Mononuclear cell (primary cell): ENCODE results near the gene TMEM151A. TPM values are rescaled to one million over a fixed set of nuclear protein-coding genes. Genes with fewer than 3 reads are reported as not detected.
"Not testable (repeated sequence)": the region's sequence is repeated elsewhere in the genome, so short reads cannot be mapped to it uniquely, and the experiment has no call there.

Experiments used
- H3K27me3 ChIP-seq: 2 replicates; pipeline ENCODE4 v1.6.0; 2011; ENCODE audit warnings: low read length, control low read depth; ENCODE audit not compliant: insufficient read depth
- H3K4me1 ChIP-seq: 2 replicates; pipeline ENCODE4 v1.5.1; 2011; ENCODE audit warnings: mild to moderate bottlenecking, low read length, control low read depth; ENCODE audit not compliant: insufficient read depth
- H3K4me3 ChIP-seq: 2 replicates; pipeline ENCODE4 v1.5.1; 2011; ENCODE audit warnings: mild to moderate bottlenecking, low read length, moderate library complexity
- H3K9me3 ChIP-seq: 2 replicates; pipeline ENCODE4 v1.5.1; 2011; ENCODE audit warnings: low read depth, mild to moderate bottlenecking, control low read depth, low read length
- total RNA-seq: library from RNA; depleted of rRNA; stranded (reverse); fragments of >200 nt; gene quantifications from one replicate; pipeline ENCODE4 v1.2.3, GENCODE V29; 2012

The TMEM151A gene
- total RNA-seq, 1 donor = 0.21 TPM

DNA sequence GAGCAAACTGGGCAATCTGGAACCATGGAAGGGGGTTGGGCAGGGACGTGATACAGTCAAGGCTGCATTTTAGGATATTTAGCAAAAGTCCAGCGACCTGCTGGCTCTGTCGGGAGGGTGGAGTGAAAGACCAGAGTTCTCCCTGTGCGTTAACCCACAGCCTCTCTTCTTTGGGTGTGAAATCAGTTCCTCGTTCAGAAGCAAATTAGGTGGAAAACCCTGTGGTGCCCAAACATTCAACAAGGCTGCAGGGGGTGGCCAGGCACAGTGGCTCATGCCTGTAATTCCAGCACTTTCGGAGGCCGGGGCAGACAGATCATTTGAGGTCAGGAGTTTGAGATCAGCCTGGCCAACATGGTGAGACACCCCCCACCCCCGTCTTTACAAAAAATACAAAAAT, 5.9 kb downstream of the TMEM151A start:
- H3K4me1 ChIP-seq = no peaks in the 10 kb centered on the region
- H3K9me3 ChIP-seq = no peaks in the 10 kb centered on the region
- peaks cover 10% of the 10 kb centered on the region for H3K27me3 ChIP-seq
- no peak overlapping the region for H3K4me3 ChIP-seq

DNA sequence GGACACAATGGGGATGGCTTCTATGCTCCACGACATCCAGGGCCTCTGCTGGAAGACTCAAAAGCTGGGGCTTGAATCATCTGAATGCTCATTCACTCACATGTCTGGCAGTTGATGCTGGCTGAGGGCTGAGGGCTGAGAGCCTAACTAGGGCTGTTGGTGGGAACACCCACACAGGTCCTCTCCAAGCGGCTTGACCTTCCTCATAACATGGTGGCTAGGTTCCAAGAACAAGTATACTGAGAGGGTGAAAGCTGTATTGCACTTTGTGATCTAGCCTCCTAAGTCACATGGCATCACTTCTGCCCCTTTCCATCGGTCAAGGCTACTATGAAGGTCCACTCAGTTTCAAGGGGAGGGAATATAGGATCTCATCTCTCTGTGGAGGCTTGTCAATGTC, 7.5 kb downstream of the TMEM151A start:
- Histone ChIP-seq H3K27me3 (no peaks in the 10 kb centered on the region), H3K4me3 (no peak overlapping the region), H3K9me3 (no peaks in the 10 kb centered on the region), H3K4me1 (no peaks in the 10 kb centered on the region)

- no peaks in the 10 kb centered on the region for H3K27me3 ChIP-seq
- H3K4me1 ChIP-seq = no peaks in the 10 kb centered on the region
- H3K4me3 ChIP-seq = no peak overlapping the region
- H3K9me3 ChIP-seq = no peaks in the 10 kb centered on the region
Observed at GRCh38 chr11:66302656-66303055, 11.0 kb downstream of the TMEM151A start.

GRCh38 chr11:66309475-66309874, 17.8 kb downstream of the TMEM151A start:
- no peaks in the 10 kb centered on the region for H3K27me3 ChIP-seq
- peaks cover 28% of the 10 kb centered on the region for H3K4me1 ChIP-seq
- H3K9me3 ChIP-seq = no peaks in the 10 kb centered on the region
- H3K4me3 ChIP-seq = no peak overlapping the region

- H3K4me1 ChIP-seq = peaks cover 28% of the 10 kb centered on the region
- H3K27me3 ChIP-seq = no peaks in the 10 kb centered on the region
- H3K9me3 ChIP-seq = no peaks in the 10 kb centered on the region
- no peak overlapping the region for H3K4me3 ChIP-seq
Observed at GRCh38 chr11:66310324-66310723, 18.6 kb downstream of the TMEM151A start.

- not testable (repeated sequence) for H3K4me3 ChIP-seq, H3K27me3 ChIP-seq, H3K9me3 ChIP-seq
- H3K4me1 ChIP-seq = peaks cover 28% of the 10 kb centered on the region
Observed at GRCh38 chr11:66310803-66311440, 19.2 kb downstream of the TMEM151A start.

GRCh38 chr11:66311470-66311964, 19.8 kb downstream of the TMEM151A start:
- H3K27me3 ChIP-seq = no peaks in the 10 kb centered on the region
- peaks cover 28% of the 10 kb centered on the region for H3K4me1 ChIP-seq
- H3K9me3 ChIP-seq = no peaks in the 10 kb centered on the region
- peak overlapping the region; percentile 43 for H3K4me3 ChIP-seq

- no peaks in the 10 kb centered on the region for H3K9me3 ChIP-seq
- peaks cover 28% of the 10 kb centered on the region for H3K4me1 ChIP-seq
- no peaks in the 10 kb centered on the region for H3K27me3 ChIP-seq
- H3K4me3 ChIP-seq = peak overlapping the region; percentile 43
Observed at GRCh38 chr11:66311965-66312548, 20.4 kb downstream of the TMEM151A start.

DNA sequence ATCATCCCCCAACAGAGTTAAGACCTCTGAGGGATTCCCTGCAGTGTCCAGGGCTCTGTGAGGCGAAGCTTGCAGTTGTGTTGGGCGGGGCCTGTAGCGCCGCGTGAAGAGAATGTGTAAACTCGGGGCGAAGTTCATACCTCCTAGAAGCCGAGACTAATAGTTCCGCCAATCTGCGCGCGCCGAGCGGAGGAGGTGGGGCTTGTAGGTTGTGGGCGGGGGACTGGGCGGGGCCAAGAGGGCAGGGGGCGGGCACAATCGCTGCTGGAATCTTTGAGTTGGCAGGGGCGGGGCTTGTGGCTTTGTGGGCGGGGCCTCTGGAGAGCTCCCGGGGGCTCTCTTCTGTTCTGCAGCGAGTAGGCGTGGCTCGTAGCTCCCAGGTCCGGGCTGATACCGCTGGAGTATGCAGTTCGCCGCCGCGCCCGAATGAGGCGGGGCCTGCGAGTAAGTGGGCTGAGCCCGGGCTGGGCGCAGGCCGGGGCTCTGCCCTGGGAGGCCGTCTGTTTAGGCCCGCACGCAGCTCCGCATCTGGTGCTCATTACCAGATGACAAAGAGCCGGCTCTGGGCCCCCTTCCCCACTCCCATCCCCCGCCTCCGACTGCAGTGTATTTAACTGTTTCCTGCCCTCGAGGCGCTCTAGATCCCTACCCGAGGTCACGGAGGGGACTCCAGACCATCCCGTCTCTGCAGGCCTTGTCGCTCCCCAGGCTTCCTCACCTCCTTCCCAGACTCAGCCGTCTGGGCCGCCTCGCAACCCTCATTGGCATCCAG, 21.0 kb downstream of the TMEM151A start:
- peaks cover 35% of the 10 kb centered on the region for H3K4me1 ChIP-seq
- peak overlapping the region; percentile 43 for H3K4me3 ChIP-seq
- H3K27me3 ChIP-seq = no peaks in the 10 kb centered on the region
- no peaks in the 10 kb centered on the region for H3K9me3 ChIP-seq

DNA sequence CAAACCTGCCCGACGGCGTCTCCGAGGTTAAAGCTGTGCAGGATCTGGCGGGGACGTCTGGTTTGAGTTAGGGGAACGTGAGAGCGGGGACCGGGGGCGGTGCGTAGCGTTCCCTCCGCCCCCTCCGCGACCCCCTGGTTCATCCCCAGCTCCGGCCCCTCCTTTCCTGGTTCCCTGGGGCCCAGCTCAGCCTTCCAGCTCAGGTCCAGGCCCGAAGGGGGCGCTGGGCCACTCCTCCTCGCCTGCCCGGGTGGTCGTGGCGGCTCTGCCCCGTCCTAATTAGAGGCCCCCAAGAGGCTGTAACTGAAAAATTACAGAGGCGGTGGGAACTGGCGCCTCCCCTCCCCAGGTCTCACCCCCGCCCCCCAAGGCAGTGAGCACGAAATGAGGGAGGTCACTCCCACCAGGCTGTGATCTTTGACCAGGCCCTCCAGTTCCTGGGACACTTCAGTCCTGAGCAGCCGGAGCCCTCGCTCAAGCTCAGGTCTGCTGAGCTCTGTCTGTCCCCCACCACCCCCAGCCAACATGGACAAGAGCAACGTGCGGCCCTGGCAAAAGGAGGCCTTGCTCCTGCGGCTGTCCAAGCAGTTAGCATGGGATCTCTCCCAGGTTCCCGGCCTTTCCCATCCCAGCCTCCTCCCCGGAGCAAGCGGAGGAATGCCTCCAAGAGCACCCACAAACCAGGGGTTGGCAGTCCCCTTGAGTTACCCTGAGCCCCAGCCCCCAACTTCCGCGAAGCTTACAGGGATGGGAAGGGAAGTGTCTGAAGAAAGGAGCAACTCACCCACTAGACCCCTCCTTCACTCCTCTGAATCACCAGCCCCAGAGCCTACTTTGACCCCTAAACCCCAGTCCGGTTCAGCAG, 21.9 kb downstream of the TMEM151A start:
- Histone ChIP-seq H3K4me3 (peak overlapping the region; percentile 18), H3K27me3 (no peaks in the 10 kb centered on the region), H3K9me3 (no peaks in the 10 kb centered on the region), H3K4me1 (peaks cover 43% of the 10 kb centered on the region)

GRCh38 chr11:66314186-66314501, 22.4 kb downstream of the TMEM151A start:
- no peak overlapping the region for H3K4me3 ChIP-seq
- no peaks in the 10 kb centered on the region for H3K27me3 ChIP-seq
- peaks cover 49% of the 10 kb centered on the region for H3K4me1 ChIP-seq
- H3K9me3 ChIP-seq = no peaks in the 10 kb centered on the region

GRCh38 chr11:66314561-66315497, 23.1 kb downstream of the TMEM151A start:
- Histone ChIP-seq H3K4me3 (no peak overlapping the region), H3K4me1 (peaks cover 53% of the 10 kb centered on the region), H3K27me3 (no peaks in the 10 kb centered on the region), H3K9me3 (no peaks in the 10 kb centered on the region)

DNA sequence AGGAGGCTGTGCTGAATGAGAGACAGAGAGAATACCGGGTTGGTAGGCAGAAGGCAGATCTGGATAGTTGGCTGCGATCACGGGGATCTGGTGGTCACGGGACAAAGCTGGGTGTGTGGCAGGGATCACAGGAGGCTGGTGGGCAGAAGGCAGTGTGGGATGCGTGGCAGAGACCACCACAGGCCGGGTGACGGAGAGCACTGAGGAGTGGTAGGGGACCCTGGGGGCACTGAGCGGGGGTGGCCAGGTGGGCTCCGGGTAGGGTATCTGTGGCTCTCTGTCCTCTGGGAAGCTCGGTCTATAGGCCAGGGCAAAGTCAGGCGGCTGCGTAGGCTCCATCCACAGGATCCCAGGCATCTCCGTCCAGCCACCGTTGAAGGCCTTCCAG, 23.8 kb downstream of the TMEM151A start:
- H3K4me3 ChIP-seq = no peak overlapping the region
- H3K4me1 ChIP-seq = peaks cover 53% of the 10 kb centered on the region
- no peaks in the 10 kb centered on the region for H3K9me3 ChIP-seq
- no peaks in the 10 kb centered on the region for H3K27me3 ChIP-seq
